GM19395 (cell line): ENCODE data around the gene TMEM238.

Experiments used
- ATAC-seq: cut with Tn5 transposase; IDR thresholded peaks from one replicate; pipeline ENCODE4 v1.9.1; 2021; ENCODE audit warnings: mild to moderate bottlenecking, moderate library complexity; ENCODE audit not compliant: unreplicated experiment

Gene TMEM238

GRCh38 chr19:55382013-55382412, 2.1 kb downstream of the TMEM238 start:
- no peak for ATAC-seq

- ATAC-seq: no peak
These were observed 4.9 kb downstream of the TMEM238 start for GRCh38 chr19:55379174-55379573.

- ATAC-seq: no peak
These were observed 6.5 kb downstream of the TMEM238 start for GRCh38 chr19:55377356-55378131.

- ATAC-seq: no peak
These were observed 7.7 kb downstream of the TMEM238 start, which contains the start of gene TMEM190 for GRCh38 chr19:55376241-55376933. TSS of gene TMEM190 (plus strand) at chr19:55376826. CDS start at chr19:55376854, 28 bp downstream.

- ATAC-seq: no peak
These were observed 9.9 kb downstream of the TMEM238 start for GRCh38 chr19:55373993-55374757.

GRCh38 chr19:55373306-55373992, 10.6 kb downstream of the TMEM238 start:
- no peak for ATAC-seq

GRCh38 chr19:55372316-55373081, 11.6 kb downstream of the TMEM238 start:
- no peak for ATAC-seq

GRCh38 chr19:55370305-55370988, 13.6 kb downstream of the TMEM238 start, which contains the start of gene IL11:
TSS of gene IL11 (minus strand) at chr19:55370463. CDS start at chr19:55370310, 153 bp downstream.
- ATAC-seq: no peak

- no peak for ATAC-seq
These were observed 14.3 kb downstream of the TMEM238 start for GRCh38 chr19:55369653-55370304.

- ATAC-seq: no peak
These were observed 15.2 kb downstream of the TMEM238 start for GRCh38 chr19:55368701-55369563.

- ATAC-seq: no peak
These were observed 16.0 kb downstream of the TMEM238 start for GRCh38 chr19:55368106-55368505.

GRCh38 chr19:55366790-55367189, 17.3 kb downstream of the TMEM238 start:
- no peak for ATAC-seq

GRCh38 chr19:55365964-55366363, 18.1 kb downstream of the TMEM238 start:
- no peak for ATAC-seq

GRCh38 chr19:55365245-55365644, 18.8 kb downstream of the TMEM238 start:
- ATAC-seq: no peak

- ATAC-seq: no peak
These were observed 20.9 kb downstream of the TMEM238 start, which contains the start of gene GARIN5B for GRCh38 chr19:55362990-55363716. TSS of gene GARIN5B (minus strand) at chr19:55363260. CDS start at chr19:55363066, 194 bp downstream.

- ATAC-seq: no peak
These were observed 21.7 kb downstream of the TMEM238 start for GRCh38 chr19:55362174-55362989.
